Activated CD8-positive, alpha-beta memory T cell treated with anti-CD3 and anti-CD28 coated beads, Interleukin-2, amount 50 U/mL, for 24 hours (primary cell): Measurements from ENCODE around the gene FAM193B.
A peak's percentile ranks its signal among the peaks of the same experiment; 100 is the strongest.
"Not testable (repeated sequence)": the region's sequence is repeated elsewhere in the genome, so short reads cannot be mapped to it uniquely, and the experiment has no call there.

Experiments used
- DNase-seq: peaks from one replicate; pipeline ENCODE4 v3.0.0-alpha.2; 2020; ENCODE audit errors: extremely low read depth

The FAM193B gene

DNA sequence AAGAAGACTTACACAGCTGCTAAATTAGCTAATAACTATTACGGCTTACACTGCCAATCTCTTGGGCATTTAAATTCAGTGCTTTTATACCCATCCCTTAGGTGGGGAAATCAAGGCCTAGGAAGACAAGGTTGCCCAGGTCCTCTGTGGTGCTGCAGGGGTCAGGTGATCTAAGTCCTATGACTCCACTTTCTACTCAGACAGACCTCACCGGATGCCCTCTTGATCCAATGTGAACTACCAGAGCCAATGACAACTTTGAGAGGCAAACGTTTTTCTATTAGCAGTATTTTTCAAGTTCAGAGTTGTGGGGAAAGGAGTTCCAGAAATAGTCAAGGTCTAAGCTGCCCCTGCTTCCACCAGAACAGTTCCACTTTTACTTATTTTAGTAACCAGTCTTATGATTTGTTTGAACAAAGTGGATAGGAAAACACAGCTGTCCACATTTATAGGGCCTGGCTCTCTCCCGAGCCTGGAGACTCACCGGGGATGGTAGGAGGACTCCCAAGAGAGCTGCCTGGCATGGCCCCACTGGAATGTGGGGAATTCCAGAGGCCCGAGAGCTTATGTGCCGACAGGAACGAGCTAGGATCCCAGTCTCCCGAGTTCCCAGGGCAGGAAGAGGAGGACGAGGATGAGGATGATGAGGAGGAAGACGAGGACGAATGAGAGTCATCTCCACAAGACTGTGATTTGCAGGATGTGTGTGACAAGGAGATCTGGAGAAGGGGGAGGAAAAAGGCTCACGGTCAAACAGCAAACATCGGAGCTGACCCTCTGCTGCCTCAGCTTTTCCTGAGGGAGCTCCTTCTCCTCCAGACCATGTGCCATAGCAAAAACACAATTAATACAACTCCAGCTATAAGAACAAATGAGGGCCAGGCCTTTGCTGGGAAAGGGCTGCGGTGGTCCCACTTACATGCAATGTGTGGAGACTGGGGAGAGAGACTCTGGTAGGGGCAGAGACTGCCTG is 16.7 kb downstream of the FAM193B start:
- DNase-seq: no peak

DNA sequence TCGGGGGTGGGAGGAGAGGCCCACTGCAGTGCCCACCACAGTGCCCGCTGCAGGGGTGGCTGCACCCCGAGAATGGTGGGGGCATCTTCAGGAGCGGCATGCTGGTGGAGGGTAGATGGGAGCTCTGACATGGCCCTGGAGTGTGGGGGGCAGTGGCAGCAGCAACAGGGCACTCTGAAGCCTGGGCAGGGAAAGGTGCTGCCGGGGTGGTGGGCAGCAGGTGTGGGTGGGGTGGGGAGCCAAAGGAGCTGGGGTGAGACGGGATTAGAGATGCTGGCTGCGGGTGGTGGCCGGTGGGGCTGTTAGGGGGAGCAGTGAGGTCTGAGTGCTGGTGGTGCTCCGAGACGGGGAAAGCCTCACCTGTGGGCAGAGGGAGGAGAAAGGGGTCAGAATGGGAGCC is 18.0 kb downstream of the FAM193B start:
- no peak for DNase-seq

DNA sequence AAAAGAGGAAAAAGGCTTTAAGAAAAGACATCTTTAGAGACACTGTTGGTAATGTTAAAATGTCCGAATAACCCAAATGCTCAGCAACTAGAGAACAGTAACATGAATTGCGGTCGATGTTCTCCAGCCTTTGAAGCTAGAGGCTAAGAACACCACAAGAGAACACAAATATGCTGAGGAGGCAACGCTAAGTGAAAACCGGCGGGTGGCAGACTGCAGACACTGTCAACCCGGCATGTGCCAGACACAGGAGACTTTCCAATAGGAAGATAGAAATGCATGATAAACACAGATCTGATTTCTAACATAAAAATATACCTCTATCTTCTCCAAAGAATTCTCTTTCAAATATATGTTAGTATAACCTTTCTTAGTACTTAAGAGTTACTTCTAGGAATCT is 19.2 kb downstream of the FAM193B start:
- DNase-seq: no peak

DNA sequence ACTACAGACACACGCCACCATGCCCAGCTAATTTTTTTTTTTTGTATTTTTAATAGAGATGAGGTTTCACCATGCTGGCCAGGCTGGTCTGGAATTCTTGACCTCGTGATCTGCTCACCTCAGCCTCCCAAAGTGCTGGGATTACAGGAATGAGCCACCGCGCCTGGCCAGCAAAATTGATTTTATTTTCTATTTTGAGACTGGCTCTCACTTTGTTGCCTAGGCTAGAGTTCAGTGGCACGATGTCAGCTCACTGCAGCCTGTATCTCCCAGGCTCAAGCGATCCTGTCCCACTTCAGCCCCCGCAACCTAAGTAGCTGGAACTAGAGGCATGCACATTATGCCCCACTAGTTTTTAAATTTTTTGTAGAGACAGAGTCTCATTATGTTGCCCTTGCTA is 19.9 kb downstream of the FAM193B start:
- DNase-seq: not testable (repeated sequence)

DNA sequence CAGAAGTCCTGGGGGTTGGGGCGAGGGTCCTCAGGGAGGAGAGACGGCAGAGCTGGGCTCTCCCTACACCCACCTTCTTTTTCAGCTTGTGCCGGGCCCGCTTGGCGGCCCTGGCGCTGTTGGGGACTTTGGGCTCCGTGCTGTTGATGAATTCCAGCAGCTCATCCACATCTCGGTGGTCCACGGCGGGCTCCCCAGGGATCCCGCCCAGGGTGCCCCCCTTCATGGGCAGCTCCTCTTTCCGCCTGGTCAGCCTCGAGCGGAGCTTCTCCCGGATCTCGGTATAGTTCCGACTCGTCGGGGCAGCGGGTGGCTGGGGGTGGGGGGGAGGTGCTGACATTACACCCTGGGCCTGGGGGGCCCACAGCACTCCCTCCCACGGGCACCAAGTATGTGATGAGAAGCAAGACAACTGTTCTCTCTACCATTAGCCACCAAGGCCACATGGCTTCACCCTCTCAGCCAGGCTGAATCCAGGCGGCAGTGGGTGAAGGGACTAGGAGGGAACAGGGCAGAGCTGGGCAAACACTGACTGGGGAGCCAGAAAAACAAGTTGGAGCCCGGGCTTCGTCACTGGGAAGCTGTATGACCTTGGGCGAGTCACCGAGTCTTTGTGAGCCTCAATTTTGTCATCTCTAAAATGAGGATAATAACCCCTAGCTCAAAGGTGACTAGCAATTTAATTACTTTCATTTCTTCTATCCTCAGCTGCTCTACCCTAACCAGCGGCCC is 23.0 kb downstream of the FAM193B start:
- DNase-seq: no peak

DNA sequence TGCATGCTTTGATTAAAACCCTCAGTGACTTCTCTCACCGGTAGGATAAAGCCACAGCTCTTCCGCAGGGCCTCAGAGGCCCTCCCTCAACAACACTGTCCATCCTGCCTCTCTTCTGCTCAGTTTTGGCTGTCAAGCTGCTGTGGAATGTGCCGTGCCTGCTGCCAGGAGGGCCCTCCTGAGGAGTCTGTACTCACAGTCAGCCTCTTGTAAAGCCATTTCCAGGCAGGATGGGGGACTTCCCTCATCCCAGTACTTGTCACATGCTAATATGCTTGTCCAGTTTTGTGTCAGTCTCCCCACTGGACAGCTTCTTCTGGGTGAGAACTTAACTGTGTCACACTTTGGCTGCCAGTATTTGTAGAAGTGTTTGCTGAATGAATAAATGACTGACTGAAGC is 23.7 kb downstream of the FAM193B start:
- no peak for DNase-seq

DNA sequence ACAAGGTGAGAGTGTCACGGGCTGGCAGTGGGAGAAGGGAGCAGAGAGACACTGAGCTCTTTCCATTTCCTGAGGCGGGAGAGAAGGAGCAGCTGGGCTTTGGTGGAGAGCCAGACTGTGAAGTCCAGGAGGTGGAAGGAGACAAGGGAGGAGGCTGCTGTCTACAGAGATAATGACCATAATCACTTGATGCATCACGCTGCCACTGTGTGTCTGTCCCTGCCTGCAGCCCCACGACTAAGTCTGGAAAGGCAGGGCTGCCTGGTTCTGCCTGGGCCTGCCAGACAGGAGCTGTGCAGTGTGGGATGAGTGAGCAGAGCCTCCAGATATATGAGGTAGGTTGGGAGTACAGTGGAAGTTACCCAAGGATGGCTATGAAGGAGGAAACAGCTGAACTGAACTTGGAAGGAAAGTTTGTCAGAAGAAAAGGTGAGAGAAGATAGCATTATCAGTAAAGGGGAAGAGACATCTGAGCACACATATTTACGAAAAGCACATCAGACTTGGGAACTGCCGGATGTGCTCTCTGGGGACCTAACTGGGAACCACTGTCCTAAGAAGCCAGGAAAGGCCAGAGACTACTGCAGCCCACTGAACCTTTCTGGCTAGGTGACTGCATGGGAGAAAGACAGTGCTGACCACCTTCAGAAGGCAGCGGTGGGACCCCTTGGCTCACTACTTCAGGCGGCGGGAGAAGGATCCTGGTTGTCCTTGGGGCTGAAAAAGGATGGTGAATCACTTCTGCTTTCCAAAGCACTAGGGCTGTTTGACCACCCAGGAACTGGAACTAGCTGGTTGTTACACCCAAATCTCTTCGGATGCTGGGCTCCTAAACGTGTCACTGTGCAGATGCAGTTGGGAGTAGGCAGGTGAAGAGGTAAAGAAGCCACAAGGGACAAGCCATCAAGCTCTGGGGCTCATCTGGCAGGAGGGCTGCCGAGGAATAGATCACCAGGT is 24.8 kb downstream of the FAM193B start:
- DNase-seq: no peak

DNA sequence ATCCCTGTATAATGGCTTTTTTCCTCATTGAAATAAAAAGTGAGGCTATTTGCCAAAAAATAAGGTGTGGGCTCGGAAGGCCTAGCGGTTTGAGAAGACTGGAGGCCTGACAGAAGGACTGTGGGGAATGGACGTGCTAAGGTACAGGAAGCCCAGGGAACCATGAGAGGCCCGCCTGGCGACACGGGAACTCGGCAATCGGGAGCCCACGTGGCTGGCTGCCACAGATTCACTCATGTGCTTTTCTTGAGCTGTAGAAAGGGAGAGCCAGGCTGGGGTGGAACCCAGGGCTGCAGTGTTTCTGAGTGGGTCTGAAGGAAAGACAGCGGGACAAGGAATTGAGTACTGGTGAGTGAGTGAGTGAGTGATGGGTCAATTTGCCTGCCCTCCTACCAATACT is 25.7 kb downstream of the FAM193B start:
- DNase-seq: no peak

DNA sequence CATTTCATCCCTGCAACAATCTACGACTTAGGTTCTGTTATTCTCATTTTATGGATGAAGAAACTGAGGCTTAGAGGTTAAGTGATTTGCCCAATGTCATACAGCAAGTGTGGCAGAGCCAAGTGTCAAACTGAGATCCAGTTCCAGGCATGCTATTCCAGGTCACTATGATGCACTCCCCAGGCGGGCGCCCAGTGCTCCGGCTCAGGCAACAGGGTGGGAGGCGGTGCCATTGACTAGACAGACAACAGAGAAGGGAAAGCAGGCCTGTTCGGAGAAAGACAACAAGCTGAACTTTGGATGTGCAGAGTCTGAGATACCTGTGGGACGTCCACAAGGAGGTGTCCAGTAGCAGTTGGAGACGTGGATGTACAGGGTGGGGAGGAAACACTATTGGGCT is 26.8 kb downstream of the FAM193B start:
- DNase-seq: no peak

DNA sequence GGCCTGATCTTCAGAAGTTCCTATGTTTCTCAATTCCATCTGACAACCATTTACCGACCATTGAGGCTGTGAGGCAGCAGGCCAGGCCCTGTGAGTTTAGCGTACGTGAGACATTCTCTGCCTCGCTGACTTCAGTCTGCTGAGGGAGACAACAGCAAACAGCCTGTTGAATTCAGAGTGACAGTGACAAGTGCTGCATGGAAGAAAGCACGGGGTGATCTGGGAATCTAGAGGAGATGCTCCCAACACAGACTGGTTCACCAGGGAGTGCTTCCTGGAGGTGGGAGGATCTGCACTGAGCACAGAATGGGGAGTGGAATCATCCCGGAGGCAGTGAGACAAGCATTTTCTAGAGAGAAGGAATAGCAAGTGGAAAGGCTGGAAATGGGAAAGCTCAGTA is 27.6 kb downstream of the FAM193B start:
- DNase-seq: no peak

DNA sequence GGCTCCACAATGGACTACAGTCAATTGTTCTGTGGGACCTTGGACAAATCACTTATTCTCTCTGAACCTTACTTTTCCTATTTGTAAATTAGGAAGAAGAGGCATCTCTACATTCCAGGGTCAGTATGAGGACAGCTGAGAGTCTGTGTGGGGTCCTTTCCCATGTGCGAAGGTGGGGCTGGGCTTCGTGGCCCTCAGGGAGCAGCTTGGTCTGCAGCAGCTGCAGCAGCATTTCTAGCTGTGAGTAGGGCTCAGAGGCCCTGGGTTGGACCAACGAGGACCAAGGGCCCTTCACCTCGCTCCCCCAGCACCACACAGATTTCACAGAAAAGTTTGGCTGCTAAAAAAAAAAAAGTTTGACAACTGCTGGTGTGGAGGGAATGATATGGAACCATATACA is 28.2 kb downstream of the FAM193B start:
- no peak for DNase-seq

DNA sequence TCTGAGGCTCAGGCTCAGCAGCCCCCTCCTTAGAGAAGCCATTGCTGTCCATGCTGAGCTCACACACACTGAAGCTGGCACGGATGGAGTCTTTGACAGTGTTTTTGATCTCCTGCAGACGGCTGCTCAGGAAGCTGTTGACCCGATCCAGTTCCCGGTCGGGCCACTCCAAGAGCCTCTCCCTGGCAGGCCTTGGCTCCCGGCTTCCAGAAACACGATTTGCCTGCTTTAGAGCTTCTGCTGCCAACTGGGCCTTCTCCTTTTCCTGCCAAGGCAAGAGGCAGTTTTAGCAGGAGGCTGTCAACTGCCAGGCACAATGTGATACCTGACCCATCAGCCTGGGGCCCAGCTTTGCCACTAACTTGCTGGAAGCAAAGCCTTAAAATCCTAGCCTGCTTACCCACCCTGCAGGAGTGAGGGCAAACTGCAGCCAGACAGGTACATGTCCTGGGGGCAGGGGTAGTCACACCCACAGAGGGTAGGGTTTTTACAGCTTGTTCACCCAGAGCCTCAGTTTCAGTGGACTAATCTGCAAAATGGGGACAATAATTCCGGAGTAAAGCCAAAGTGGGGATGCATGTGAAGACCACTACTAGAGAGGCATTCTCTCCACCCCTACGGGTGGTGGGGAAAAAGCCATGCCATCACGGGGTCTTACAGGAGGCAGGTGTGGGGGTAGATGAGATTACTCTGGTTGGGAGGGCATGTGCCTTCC is 29.3 kb downstream of the FAM193B start:
- DNase-seq: no peak

DNA sequence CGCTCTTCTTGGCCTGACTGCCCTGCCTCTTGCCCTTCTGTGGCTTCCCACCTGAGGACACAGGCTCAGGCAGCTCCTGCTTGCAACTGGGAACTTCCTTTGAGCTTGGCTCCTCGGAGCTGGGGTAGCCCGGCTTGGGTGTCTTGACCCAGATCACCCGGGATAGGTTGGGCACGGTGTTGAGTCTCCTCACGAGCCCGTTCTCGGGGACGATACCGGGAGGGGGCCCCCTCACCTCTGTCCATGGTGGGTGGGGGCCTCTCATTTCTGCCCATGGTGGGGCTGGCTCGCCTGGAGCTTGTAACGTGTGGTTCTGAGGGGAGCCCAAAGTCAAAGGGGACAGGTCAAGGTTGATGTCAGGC is 29.8 kb downstream of the FAM193B start:
- no peak for DNase-seq

DNA sequence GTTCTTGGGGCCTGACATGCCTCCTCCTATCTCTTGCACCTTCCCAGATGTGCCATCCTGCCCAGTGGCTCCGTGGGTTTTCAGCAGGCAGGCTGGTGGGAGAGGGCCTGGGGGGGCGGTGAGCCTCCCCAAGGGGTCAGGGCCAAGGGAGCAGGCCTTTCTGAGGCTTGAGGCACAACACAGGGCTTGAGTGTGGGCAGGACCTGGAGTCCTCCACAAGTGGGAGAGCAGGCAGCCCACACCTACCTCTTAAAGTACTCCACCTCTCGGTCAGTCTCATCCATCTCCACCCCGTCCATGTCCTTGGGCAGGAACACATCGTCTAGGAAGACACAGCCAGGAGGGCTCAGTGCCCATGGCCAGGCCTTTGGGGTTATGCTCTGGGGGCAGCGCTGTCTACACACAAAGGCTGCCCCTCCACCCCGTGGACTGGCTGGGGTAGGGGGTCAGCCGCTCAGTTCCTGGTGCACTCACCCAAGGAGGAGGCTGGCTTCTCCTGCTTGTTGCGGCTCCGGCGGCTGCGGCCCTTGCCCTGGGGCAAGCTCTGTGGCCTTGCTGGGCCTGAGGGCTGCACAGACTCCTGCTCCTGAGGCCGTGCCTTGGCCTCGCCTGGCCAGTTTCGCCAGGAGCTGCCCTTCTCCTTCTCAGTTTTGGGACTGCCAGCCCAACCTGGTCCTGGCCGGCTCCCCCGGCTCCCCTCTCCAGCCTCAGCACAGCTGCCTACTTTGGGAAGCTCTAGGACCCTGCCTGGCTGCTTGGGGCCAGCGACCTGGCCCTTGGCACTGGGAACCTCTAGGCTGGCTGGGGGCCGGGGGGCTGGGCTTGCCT is 30.4 kb downstream of the FAM193B start:
- no peak for DNase-seq

DNA sequence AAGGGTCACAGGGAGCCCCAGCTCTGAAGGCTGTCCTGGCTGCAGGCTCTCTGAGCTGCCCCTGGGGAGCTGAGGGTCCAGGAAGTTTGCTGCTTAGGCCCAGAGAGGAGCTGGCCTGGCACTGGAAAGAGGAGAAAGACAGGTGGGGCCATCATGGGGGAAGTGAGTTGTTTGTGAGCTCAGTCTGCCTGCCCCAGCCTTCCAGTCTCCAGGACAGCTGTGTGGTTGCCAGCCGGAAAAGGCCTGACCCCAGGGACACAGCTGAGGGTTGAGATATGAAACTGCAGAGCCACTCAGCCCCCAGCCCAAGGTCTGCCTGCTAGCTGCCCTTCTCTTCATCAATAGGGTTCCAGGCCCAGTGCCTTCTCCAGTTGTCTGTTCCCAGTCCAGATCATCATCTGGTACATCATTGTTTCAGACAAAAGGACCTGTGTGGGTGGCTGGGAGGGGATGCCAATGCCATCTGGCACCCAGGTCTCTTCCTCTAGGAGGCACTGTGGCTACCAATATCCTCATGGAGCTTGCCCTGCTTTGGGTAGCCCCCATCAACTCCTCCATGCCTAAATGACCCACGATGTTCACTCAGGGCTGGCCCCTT is 33.3 kb downstream of the FAM193B start:
- no peak for DNase-seq

DNA sequence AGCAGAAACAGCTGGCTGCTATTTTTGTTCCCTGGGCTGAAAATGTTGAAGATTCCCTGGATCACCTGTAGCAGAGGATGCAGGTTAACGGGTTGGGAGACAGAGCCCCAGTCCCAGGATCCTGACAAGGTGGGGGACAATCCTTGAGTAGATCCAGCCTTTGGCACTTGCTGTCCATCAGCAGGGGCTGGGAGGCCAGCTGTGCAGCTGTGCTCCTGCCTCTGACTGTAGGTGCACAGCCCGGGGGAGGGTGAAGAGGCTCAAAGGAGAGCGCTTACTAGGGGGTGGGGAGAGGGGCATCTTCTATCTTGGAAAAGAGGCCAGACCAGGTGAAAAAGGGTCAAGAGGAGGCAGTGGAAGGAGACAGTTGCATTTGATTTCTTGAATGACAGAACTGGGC is 34.1 kb downstream of the FAM193B start:
- DNase-seq: no peak

DNA sequence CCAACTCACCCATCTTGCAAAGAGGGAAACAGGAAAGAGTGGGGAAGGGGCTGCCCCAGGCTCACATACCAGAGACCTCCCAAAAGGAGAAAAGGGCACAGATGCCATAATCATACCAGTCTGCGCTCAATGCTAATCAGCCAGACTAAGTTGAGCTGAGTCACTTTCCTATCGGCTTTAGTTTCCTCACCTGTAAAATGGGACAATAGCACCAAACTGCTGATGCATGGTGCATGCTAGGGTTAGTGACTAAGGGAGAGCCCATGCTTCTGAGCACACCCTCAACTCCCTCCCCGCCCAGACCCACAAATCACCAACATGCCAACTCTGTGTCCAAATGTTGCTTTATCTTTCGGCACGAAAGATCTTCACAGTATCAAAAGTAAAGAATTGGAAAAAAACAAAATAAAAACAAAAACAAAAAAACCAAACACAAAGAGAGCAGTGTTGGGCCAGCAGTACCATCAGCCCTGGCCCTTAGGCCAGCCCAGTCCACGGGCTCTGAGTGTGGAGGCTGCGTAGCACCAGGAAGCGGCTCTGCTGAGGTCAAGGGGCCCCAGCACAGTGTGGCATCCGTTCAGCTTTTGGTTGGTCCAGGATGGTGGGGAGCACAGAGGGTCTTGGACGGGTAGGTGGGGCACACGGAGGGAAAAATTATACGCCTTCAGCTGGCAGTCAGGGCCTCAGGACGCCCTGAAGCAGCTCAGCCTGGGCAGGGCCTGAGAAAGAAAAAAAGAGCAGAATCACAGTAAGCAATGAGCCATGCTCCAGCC is 34.7 kb downstream of the FAM193B start:
- DNase-seq: no peak

DNA sequence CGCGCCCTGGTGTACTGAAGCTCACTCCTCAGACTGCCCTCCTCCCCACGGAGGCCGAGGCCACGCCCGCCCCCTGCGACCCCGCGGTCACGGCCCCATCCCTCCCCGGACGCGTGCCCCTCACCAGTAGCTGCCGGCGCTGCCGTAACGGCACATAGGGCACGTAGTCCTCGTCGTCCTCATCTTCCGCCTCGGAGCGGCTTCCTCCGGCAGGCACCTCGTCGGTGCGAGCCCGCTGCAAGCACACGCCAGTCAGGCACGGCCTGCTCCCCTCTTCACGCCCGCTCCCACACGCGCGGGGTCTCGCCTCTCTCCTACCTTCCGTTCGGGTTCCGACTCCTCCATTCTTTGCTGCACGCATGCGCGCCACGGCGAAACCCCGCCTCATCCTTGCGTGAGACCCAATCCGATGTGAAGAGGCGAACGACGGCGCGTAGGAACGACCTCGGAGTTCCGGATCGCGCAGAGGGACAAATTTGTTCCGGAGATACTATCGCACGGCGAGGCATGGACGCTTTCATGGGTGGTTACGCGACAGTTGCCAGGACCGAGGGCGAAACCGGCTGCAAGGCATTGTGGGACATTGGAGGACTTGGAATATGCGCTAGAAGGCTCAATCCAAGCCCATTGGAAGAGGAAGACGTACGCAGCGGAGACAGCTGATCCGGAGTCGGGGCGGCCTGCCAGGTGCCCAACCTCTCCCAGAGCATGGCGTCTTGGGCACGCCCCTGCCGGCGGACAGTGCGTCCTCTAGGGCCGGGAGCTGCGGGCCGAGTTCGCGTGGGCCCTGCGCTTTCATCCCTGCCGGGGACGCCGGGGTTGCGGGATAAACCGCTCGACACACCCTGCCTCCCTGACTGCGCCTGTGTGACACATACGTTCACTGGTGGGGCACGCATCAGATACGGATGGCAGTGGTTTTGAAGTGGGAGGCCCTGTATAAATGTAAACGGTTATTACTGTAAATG is 37.5 kb downstream of the FAM193B start, which contains the start of gene DDX41:
Gene DDX41, minus strand, starts transcription at position 361 of the 968 bp plus-strand sequence. Its CDS starts 16 bp downstream, at position 345.
- DNase-seq: peak; percentile 91
